K562 (cell line): ENCODE measurements around the gene NFATC4. TPM values are rescaled to one million over a fixed set of nuclear protein-coding genes. Genes with fewer than 3 reads are reported as not detected.

Experiments used
- ATAC-seq: fragments of 200-7000 bp; cut with Tn5 transposase; 3 replicates; pipeline ENCODE4 v1.9.1; 2020; ENCODE audit warnings: moderate library complexity
- BruUV-seq: library from RNA; stranded (reverse); fragments of 400-500 nt; replicated peaks from 2 replicates; lab custom pipeline; 2021; lab: Mats Ljungman, UMichigan
- CTCF ChIA-PET: fragments of 300-600 bp; formaldehyde crosslinking; extraction: SDS; loops from one replicate; lab custom pipeline; 2021; ENCODE audit warnings: low intra/inter-chr PET ratio; lab: Yijun Ruan, JAX
- POLR2A ChIA-PET: fragments of 300-600, 350-650 bp; sonication (Branson Sonifier 250); formaldehyde crosslinking; extraction: SDS; loops from one replicate; lab custom pipeline; 2021; ENCODE audit warnings: antibody characterized with exemption, inconsistent platforms; lab: Yijun Ruan, JAX
- DNase-seq, 4 experiments: peaks; one replicate each; pipeline versions ENCODE4 v3.0.0 to v3.0.0-alpha.2; 2011 to 2018; ENCODE audit warnings: low spot score in 3 of 4, mixed read lengths in 3 of 4; ENCODE audit errors: extremely low read depth in 1 of 4
- FAIRE-seq: peaks from 2 replicates; lab custom pipeline; 2011; peaks lifted over from hg19 to GRCh38; lab: Jason Lieb, UNC
- H2AFZ ChIP-seq: 2 replicates; pipeline ENCODE4 v1.6.0; 2011; ENCODE audit warnings: low read depth, low read length, control low read depth, inconsistent platforms
- H3K27ac ChIP-seq: fragments of 200-600 bp; 3 replicates; pipeline ENCODE4 v1.8.0; 2011; ENCODE audit warnings: low read depth, mild to moderate bottlenecking, control low read depth, inconsistent platforms, low read length, moderate library complexity, mixed read lengths; ENCODE audit errors: extremely low read depth
- H3K27me3 ChIP-seq, 2 experiments: fragments of 300-600 bp in 1 of 2; 2 replicates in 1 of 2; 3 replicates in 1 of 2; pipeline versions ENCODE4 v1.6.0 to v1.8.0; 2011; ENCODE audit warnings: inconsistent platforms in 2 of 2, low read length in 2 of 2, mild to moderate bottlenecking in 1 of 2, mixed read lengths in 1 of 2, moderate library complexity in 1 of 2; ENCODE audit not compliant: control insufficient read depth in 2 of 2, insufficient read depth in 2 of 2
- H3K36me3 ChIP-seq: fragments of 300-600 bp; 3 replicates; pipeline ENCODE4 v1.8.0; 2011; ENCODE audit warnings: mild to moderate bottlenecking, low read length, inconsistent platforms; ENCODE audit not compliant: control insufficient read depth, insufficient read depth
- H3K4me1 ChIP-seq, 2 experiments: fragments of 200-600 bp in 1 of 2; replicated peaks in 1 of 2; 2 replicates in 1 of 2; 3 replicates in 1 of 2; pipeline versions ENCODE4 v1.5.1 to v1.8.0; 2011; ENCODE audit warnings: inconsistent platforms in 2 of 2, low read length in 2 of 2, mild to moderate bottlenecking in 1 of 2, mixed read lengths in 1 of 2, moderate library complexity in 1 of 2; ENCODE audit not compliant: control insufficient read depth in 2 of 2, insufficient read depth in 2 of 2
- H3K4me2 ChIP-seq: 2 replicates; pipeline ENCODE4 v1.6.1; 2011; ENCODE audit warnings: low read length, control low read depth, inconsistent platforms, mixed read lengths; ENCODE audit not compliant: insufficient read depth
- H3K4me3 ChIP-seq: fragments of 200-600 bp; sonication (generic), shearing (Covaris generic); 2 replicates; pipeline ENCODE4 v1.5.1; 2016; ENCODE audit warnings: control low read depth, inconsistent platforms
- H3K79me2 ChIP-seq: fragments of 200-600 bp; 3 replicates; pipeline ENCODE4 v1.8.0; 2011; ENCODE audit warnings: low read length, inconsistent platforms; ENCODE audit not compliant: control insufficient read depth, insufficient read depth
- H3K9ac ChIP-seq, 2 experiments: 2 replicates each; pipeline versions ENCODE4 v1.6.0 to v1.6.1; 2011; ENCODE audit warnings: low read depth in 2 of 2, low read length in 2 of 2, control low read depth in 1 of 2, inconsistent platforms in 1 of 2, mild to moderate bottlenecking in 1 of 2, mixed read lengths in 1 of 2; ENCODE audit not compliant: insufficient read depth in 1 of 2
- H3K9me1 ChIP-seq: one replicate; pipeline ENCODE4 v1.6.0; 2011; ENCODE audit warnings: inconsistent platforms, mild to moderate bottlenecking, low read length, moderate library complexity; ENCODE audit not compliant: control insufficient read depth, insufficient read depth
- H3K9me3 ChIP-seq: replicated peaks from 2 replicates; pipeline ENCODE4 v1.5.1; 2011; ENCODE audit warnings: low read depth, low read length, inconsistent platforms; ENCODE audit not compliant: control insufficient read depth, insufficient read depth
- H4K20me1 ChIP-seq: replicated peaks from 2 replicates; pipeline ENCODE4 v1.6.1; 2011; ENCODE audit warnings: low read length, inconsistent platforms, mixed read lengths; ENCODE audit not compliant: control insufficient read depth, insufficient read depth
- ADNP ChIP-seq: fragments of 200-800 bp; sonication (Bioruptor generic); IDR thresholded peaks from 2 replicates; pipeline ENCODE4 v1.6.1; 2016; ENCODE audit warnings: missing genetic modification characterization, missing compliant biosample characterization
- ATF6 ChIP-seq: sonication (generic); formaldehyde crosslinking; IDR thresholded peaks from 2 replicates; pipeline ENCODE4 v1.4.0; 2020; ENCODE audit warnings: mild to moderate bottlenecking, missing genetic modification reagents
- DPF2 ChIP-seq: fragments of 450-650 bp; IDR thresholded peaks from 2 replicates; pipeline ENCODE4 v1.6.1; 2016
- ELF4 ChIP-seq: fragments of 450-650 bp; formaldehyde crosslinking; IDR thresholded peaks from 2 replicates; pipeline ENCODE4 v1.4.0; 2022; ENCODE audit warnings: missing genetic modification characterization
- LEF1 ChIP-seq: fragments of 450-650 bp; IDR thresholded peaks from 2 replicates; pipeline ENCODE4 v1.6.1; 2016; ENCODE audit warnings: mild to moderate bottlenecking
- NCOA4 ChIP-seq: fragments of 450-650 bp; IDR thresholded peaks from 2 replicates; pipeline ENCODE4 v1.6.1; 2018; ENCODE audit warnings: mild to moderate bottlenecking; ENCODE audit not compliant: partially characterized antibody
- PRDM10 ChIP-seq: fragments of 450-650 bp; IDR thresholded peaks from 2 replicates; pipeline ENCODE4 v1.6.1; 2018; ENCODE audit not compliant: partially characterized antibody
- RAD21 ChIP-seq, 2 experiments: fragments of 250-450 bp in 1 of 2; fragments of 450-650 bp in 1 of 2; sonication (Bioruptor Pico) in 1 of 2; formaldehyde crosslinking in 1 of 2; IDR thresholded peaks in 1 of 2; conservative IDR thresholded peaks in 1 of 2; 2 replicates each; pipeline versions ENCODE4 v1.4.0 to v1.8.0; 2020 to 2022; ENCODE audit warnings: mild to moderate bottlenecking in 2 of 2, moderate library complexity in 1 of 2
- SRSF3 ChIP-seq: fragments of 200-400 bp; formaldehyde crosslinking; IDR thresholded peaks from 2 replicates; pipeline ENCODE4 v1.6.1; 2016; ENCODE audit warnings: mild to moderate bottlenecking, low read length, moderate library complexity; ENCODE audit not compliant: insufficient read depth
- YY1 ChIP-seq, 3 experiments: IDR thresholded peaks; 2 replicates each; pipeline ENCODE4 v1.6.1; 2011; ENCODE audit warnings: low read length in 2 of 3, mild to moderate bottlenecking in 2 of 3, moderate library complexity in 2 of 3, borderline replicate concordance in 1 of 3, control low read depth in 1 of 3, low read depth in 1 of 3; ENCODE audit not compliant: insufficient read depth in 3 of 3, insufficient replicate concordance in 2 of 3, control insufficient read depth in 1 of 3, insufficient read length in 1 of 3; ENCODE audit errors: extremely low read depth in 1 of 3
- ZNF212 ChIP-seq: fragments of 450-650 bp; formaldehyde crosslinking; IDR thresholded peaks from 2 replicates; pipeline ENCODE4 v1.4.0; 2020; ENCODE audit warnings: mild to moderate bottlenecking
- WGBS: fragments of 100-300 bp; shearing (Covaris generic); methylation state at CpG from one replicate; pipeline ENCODE4 v1.1.6; 2016; ENCODE audit warnings: low coverage, mixed read lengths; ENCODE audit not compliant: insufficient coverage; ENCODE audit errors: missing lambda C conversion rate; 5-methylcytosine and 5-hydroxymethylcytosine counted together
- in situ Hi-C: fragments of 300-500 bp; cut with MboI; formaldehyde crosslinking; loops from 4 replicates; pipeline ENCODE4 v1.15.0; 2018; ENCODE audit warnings: inconsistent platforms, mixed read lengths
- intact Hi-C: fragments of 100-400 bp; cut with micrococcal nuclease; formaldehyde crosslinking; loops from 2 replicates; pipeline ENCODE4 v1.14.2; 2022
- polyA plus RNA-seq, 8 experiments: library from polyadenylated mRNA; depleted of rRNA in 4 of 8; stranded (reverse) in 5 of 8; unstranded in 3 of 8; fragments of >200 nt; fragmentation: Nextera tagmentation in 2 of 8; fragmentation: Illumina TruSeq in 1 of 8; extraction: Ambion mirVana in 2 of 8; extraction: Trizol in 1 of 8; gene quantifications; 2 replicates each; pipeline versions ENCODE4 v1.2.1 to v1.2.3, GENCODE V29; 2011 to 2014; ENCODE audit warnings: inconsistent platforms in 1 of 8, missing spikeins in 1 of 8
- total RNA-seq, 7 experiments: library from RNA; depleted of rRNA in 6 of 7; stranded (reverse); fragments of >200 nt in 6 of 7; fragmentation: Illumina TruSeq in 2 of 7; extraction: Trizol in 2 of 7; gene quantifications; 2 replicates each; pipeline versions ENCODE4 v1.2.1 to v1.2.3, GENCODE V29; 2011 to 2021; ENCODE audit warnings: low replicate concordance in 1 of 7

The NFATC4 gene
- total and polyA plus RNA-seq, 9 of the 15 experiments (the other 6 are each of a cell fraction or from before 2014, with no cell fraction given) = 0.25 to 3.8 (median 0.78) TPM; not detected in 1

- 0 out of 2 replicates have a peak, but pooled peaks have one; percentile 36 for TF ChIP-seq DPF2
- TF ChIP-seq YY1 (IDR thresholded peaks at IDR 0.05; ENCODE audit: borderline replicate concordance in 1 of 3, control insufficient read depth in 1 of 3, extremely low read depth in 1 of 3, insufficient read depth in 3 of 3, insufficient read length in 1 of 3, insufficient replicate concordance in 2 of 3, low read depth in 1 of 3, low read length in 2 of 3) = no peak
- no peak for TF ChIP-seq SRSF3
- no peak for TF ChIP-seq ZNF212 (CRISPR knock-in tag)
- no peak for TF ChIP-seq ADNP (tag)
- TF ChIP-seq ATF6 (CRISPR knock-in tag) = no peak
- TF ChIP-seq, all 486 proteins: peak for 3
Observed at GRCh38 chr14:24343795-24344660, 24.0 kb upstream of the NFATC4 start (continued).

GRCh38 chr14:24347134-24347533, 20.9 kb upstream of the NFATC4 start:
- Histone ChIP-seq H3K9me3 (no peaks in the 10 kb centered on the region), H3K4me1 (peaks cover 0 to 10% of the 10 kb centered on the region in 2 experiments; a peak in 3 of 5 replicates), H3K27me3 (no peaks in the 10 kb centered on the region), H3K4me2 (no peak overlapping the region), H3K79me2 (no peaks in the 10 kb centered on the region), H3K9ac (no peak overlapping the region), H3K4me3 (no peak overlapping the region), H3K36me3 (no peaks in the 10 kb centered on the region), H4K20me1 (no peaks in the 10 kb centered on the region), H2AFZ (peak overlapping the region; percentile 40; the same call in 1 of the 2 replicates), H3K27ac (no peak overlapping the region), H3K9me1 (no peaks in the 10 kb centered on the region)
- ChIA-PET CTCF (no interaction called here), POLR2A (interaction anchor here (0.6 to 0.8 kb wide), 3 partner anchors 11 to 28 kb away, joined by 3 to 4 read pairs (median 3); no protein-coding TSS in a partner anchor)
- no TSS peak for BruUV-seq
- no peak; the same call in 2 of the 3 replicates for ATAC-seq
- no peak for DNase-seq
- intact Hi-C loops (no loop called here), in situ Hi-C loops (loop anchor here (25.0 kb wide), 1 partner anchor 340 kb away; no protein-coding TSS in a partner anchor)
- WGBS = 17% methylated on average over 1 of the region's 1 CpG
- FAIRE-seq = no peak
- TF ChIP-seq ELF4 (CRISPR knock-in tag) = no peak
- TF ChIP-seq LEF1 = no peak
- TF ChIP-seq PRDM10 = no peak
- TF ChIP-seq RAD21 (CRISPR knock-in tag; conservative IDR thresholded peaks at IDR 0.05 in 1 of 2, IDR thresholded peaks at IDR 0.05 in 1 of 2) = no peak
- TF ChIP-seq NCOA4 = no peak
